Iris pigment epithelial cell (primary cell): ENCODE data around the gene BABAM2.

Source experiments
- DNase-seq: peaks from one replicate; pipeline ENCODE4 v3.0.0-alpha.2; 2011; ENCODE audit warnings: low read depth

The BABAM2 gene

GRCh38 chr2:28209261-28209691 lies 318.7 kb downstream of the BABAM2 start:
- peak; percentile 21 for DNase-seq

- DNase-seq = no peak
Observed at GRCh38 chr2:28209864-28210263, 319.3 kb downstream of the BABAM2 start.

DNA sequence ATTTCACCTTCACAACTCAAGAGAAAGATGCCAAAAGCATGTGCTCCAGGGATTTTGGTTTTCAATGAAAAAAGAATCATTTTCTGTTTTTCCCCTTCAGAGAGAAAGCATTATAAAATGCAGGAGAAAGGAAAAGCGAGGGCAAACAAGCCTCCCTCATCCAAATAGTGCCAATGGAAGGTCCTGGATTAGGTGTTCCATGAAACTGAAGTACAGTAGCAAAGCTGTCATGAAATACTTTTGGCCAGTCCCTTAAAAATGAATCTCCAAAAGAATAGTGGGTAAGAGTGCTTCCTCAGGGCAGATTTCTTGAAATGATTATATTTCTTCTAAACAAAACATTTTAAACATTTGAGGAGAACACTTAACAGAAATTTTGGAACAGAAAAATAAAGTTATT lies 320.0 kb downstream of the BABAM2 start:
- DNase-seq = no peak

GRCh38 chr2:28216331-28216730 lies 325.8 kb downstream of the BABAM2 start:
- no peak for DNase-seq

- no peak for DNase-seq
Observed at GRCh38 chr2:28217042-28217740, 326.7 kb downstream of the BABAM2 start.

- DNase-seq = peak; percentile 39
Observed at GRCh38 chr2:28219138-28219537, 328.6 kb downstream of the BABAM2 start.

- DNase-seq = no peak
Observed at GRCh38 chr2:28219758-28220368, 329.3 kb downstream of the BABAM2 start.

DNA sequence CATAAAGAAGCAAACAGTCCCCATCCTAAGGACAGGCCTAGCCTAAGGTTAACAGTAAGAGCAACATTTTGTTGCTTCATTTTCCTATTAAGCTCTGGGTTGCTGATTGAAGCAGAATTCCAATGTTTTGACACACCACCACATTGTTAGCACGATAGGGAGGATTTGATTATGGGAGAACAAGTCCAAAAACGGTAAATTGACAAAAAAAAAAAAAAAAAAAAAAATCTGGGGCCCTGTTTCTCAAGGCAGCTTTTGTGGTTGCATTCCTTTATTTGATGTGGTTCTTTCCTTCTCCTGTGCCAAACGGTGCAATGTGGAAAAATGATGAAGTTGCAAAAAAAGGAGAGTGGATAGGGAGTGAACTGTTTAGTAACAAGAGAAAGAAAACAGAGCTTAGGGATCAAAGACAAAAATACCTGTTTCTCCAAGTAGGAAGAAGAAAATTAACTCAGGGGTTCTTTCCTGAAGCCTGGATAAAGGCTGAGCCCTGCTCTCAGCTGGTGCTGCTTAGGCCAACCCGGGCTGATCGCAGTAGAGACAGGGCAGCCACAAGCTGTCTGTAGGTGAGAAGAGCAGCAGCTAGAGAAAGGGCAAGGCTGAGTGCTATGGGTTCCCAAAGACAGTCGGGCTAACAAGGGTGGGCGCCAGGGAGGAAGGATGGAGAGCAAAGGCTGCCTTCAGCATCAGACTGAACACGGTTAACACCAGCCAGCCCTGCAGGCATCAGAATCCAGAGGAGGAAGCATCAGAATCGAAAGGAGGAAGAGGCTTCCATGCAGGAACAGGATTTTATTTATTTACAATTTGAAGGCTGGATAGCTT lies 334.3 kb downstream of the BABAM2 start:
- DNase-seq = peak; percentile 90

GRCh38 chr2:28225473-28226080 lies 335.0 kb downstream of the BABAM2 start:
- peak; percentile 10 for DNase-seq

- DNase-seq = no peak
Observed at GRCh38 chr2:28226558-28226957, 336.0 kb downstream of the BABAM2 start.

- DNase-seq = no peak
Observed at GRCh38 chr2:28227498-28227897, 337.0 kb downstream of the BABAM2 start.

GRCh38 chr2:28228434-28228995 lies 338.0 kb downstream of the BABAM2 start:
- peak; percentile 11 for DNase-seq

- peak; percentile 15 for DNase-seq
Observed at GRCh38 chr2:28231110-28231631, 340.6 kb downstream of the BABAM2 start.

DNA sequence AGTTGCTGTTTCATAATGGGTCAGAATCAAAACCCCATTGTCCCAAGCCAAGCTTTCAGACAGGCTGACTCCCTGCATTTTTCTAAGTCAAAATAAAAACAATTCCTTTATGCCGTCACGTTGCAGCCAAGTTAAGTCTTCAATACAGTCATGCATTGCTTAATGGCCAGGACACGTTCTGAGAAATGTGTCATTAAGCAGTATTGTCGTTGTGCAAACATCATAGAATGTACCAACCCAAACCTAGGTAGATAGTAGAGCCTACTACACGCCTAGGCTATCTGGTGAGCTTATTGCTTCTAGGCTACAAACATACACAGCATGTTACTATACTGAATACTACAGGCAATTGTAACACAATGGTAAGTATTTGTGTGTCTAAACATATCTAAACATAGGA lies 341.8 kb downstream of the BABAM2 start:
- DNase-seq = no peak

DNA sequence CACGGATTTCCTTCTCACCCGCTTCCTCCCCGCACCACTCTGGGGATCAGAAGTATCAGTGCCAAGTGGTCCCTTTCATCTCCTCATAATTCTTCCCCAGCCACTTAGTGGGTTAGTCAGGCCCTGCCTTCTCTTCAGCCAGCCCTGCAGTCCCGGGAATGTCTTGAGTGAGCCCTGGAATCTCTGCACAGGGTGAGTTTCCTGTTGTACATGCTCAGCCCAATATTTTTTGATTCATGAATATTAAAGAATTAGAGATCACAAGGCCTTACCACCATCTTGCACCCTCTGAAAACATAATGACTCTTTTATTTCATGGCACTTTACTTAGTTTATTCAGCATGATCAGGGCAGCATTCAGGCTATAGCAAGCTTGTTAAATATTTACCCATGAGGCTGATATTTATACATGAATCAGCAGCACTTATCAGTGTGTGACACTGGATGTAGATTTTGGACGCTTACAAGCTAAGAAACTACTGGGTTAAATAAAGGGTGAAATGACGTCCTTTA lies 342.7 kb downstream of the BABAM2 start:
- DNase-seq = peak; percentile 8

DNA sequence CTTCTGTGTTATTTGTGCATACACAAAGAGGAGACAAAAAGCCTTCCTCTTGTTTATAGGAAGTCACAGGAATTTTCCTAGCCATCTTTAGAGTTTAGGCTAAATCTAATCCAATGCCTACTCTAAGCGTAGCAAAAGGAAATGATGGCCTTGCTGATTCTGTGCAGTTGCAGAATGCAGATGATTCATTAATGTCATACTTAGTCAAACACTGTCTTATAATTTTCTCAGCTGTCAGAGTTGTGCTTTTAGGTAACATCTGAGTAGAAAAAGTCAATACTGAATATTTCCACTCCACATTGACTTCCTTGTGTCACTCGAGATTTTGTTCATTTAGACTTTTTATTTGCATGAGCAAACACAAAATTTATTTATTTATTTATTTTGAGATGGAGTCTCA lies 344.3 kb downstream of the BABAM2 start:
- DNase-seq = peak; percentile 22

GRCh38 chr2:28239207-28239606 lies 348.7 kb downstream of the BABAM2 start:
- DNase-seq = no peak

DNA sequence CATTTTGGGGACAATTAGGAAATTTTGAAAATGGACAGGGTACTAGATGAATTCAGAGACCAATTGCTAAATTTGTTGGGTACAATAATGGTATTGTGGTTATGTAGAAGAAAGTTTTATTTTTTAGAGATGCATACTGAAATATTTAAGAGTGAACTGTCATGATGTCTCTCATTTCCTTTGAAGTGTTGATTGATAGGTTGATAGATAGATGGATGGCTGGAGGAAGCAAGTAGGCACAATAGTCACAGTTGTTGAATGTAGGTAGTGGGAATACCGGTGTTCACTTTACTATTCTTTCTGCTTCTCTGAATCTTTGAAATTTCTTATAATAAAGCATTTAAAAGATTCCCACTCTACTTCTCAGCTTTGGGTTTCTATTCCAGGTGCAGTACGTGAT lies 350.4 kb downstream of the BABAM2 start:
- no peak for DNase-seq

GRCh38 chr2:28247290-28247689 lies 356.8 kb downstream of the BABAM2 start:
- DNase-seq = no peak

- no peak for DNase-seq
Observed at GRCh38 chr2:28247734-28248133, 357.2 kb downstream of the BABAM2 start.

DNA sequence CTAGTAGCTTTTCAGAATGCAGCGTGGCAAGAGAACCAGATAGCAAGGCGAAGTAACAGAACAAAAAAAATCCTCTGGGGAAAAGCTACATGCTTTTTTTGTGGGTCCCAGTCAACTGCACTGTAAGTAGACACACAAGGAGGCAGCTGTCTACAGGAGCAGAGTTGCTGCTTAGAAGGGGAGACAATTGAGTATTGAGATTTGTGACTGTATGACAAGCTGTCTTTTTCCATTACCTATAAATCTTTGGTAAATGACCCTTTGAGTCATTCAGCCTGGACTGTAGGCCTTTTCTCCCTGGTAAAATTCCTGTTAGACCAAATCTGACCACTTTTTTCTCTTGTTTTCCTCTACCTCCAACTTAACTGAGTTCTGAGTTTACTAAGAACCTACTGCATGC lies 358.0 kb downstream of the BABAM2 start:
- no peak for DNase-seq

DNA sequence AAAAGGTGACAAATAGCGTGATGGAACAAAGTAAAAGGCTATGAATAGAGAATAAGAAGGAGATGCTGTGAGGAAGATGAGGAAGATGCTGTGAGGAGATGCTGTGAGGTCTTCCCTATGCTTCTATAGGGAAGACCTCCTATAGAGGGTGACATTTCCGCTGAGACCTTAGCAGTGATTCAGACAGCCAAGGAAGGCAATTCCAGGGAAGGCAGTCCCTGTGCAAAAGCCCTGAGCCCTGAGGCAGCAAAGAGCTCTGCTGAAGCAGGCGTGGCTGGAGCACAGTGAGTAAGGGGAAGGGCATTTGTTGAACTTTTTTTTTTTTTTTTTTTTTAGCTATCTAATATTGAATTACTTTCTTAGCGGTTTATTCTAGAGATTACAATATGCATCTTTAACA lies 359.5 kb downstream of the BABAM2 start:
- DNase-seq = peak; percentile 88
